Left cardiac atrium (tissue), 4 donors: ENCODE measurements around the gene ARHGEF11. TPM values are rescaled to one million over a fixed set of nuclear protein-coding genes. Genes with fewer than 3 reads are reported as not detected.
"Not testable (repeated sequence)": the region's sequence is repeated elsewhere in the genome, so short reads cannot be mapped to it uniquely, and the experiment has no call there.

ENCODE experiments used
- ATAC-seq, 2 donors: fragments of 200-7000 bp; cut with Tn5 transposase; one replicate each; pipeline ENCODE4 v1.9.1; 2020; ENCODE audit warnings: mild to moderate bottlenecking in 2 of 2, moderate library complexity in 2 of 2
- DNase-seq: peaks from one replicate; pipeline ENCODE4 v3.0.0-alpha.2; 2020
- intact Hi-C, 2 donors: fragments of 100-400 bp; cut with DNase I; formaldehyde crosslinking; loops; one replicate each; pipeline versions ENCODE4 v1.14.1 to v1.15.1; 2022 to 2023
- long read RNA-seq: library from polyadenylated mRNA; unstranded; transcript quantifications from one replicate; pipeline ENCODE4 v2.0.0, GENCODE V29; 2021
- total RNA-seq, 2 donors: library from RNA; stranded (reverse); fragmentation: NEBNext Ultra II Directional; extraction: Animal tissue kit (Norgen Biotek cat#: 25700); gene quantifications; one replicate each; pipeline ENCODE4 v1.2.1, GENCODE V29; 2021
- donor health status: DM: no; HTN: yes; CAD: no.
- donor health status: DM: no; HTN: yes; CAD: no; lungs with severe emphysema.
- donor health status: DM: yes; HTN: yes; CAD: no.
- donor health status: Dilated cardiomyopathy.

Gene ARHGEF11
- total RNA-seq, result 10 to 100 TPM; 25.4 to 27.0 TPM
- long read RNA-seq, result 0 reads

GRCh38 chr1:157045250-157046218, at the start of gene ARHGEF11:
Gene ARHGEF11 (minus strand): TSS chr1:157045742. CDS start chr1:157044330, 1,412 bp downstream.
- intact Hi-C loops, result no loop called here
- peak; percentile 92 for DNase-seq
- peak; percentile 97 to 98 for ATAC-seq

- no peak for DNase-seq
- intact Hi-C loops, result no loop called here
Observed at GRCh38 chr1:157095091-157095490, 49.5 kb upstream of the ARHGEF11 start.

GRCh38 chr1:157092831-157093230, 47.3 kb upstream of the ARHGEF11 start:
- ATAC-seq (peak; percentile 54 to 85), DNase-seq (peak; percentile 67)
- intact Hi-C loops, result no loop called here

More at GRCh38 chr1:157095091-157095490, 49.5 kb upstream of the ARHGEF11 start:
- no peak for ATAC-seq

- ATAC-seq, result no peak
- no peak for DNase-seq
- intact Hi-C loops, result loop anchor here in 1 of 2 donors (2.0 kb wide), 1 partner anchor 63 kb away; no protein-coding TSS in a partner anchor
Observed at GRCh38 chr1:157091668-157092273, 46.2 kb upstream of the ARHGEF11 start.

GRCh38 chr1:157091186-157091585, 45.6 kb upstream of the ARHGEF11 start:
- no peak for DNase-seq
- intact Hi-C loops, result loop anchor here in 1 of 2 donors (2.0 kb wide), 1 partner anchor 64 kb away; no protein-coding TSS in a partner anchor

GRCh38 chr1:157090771-157091170, 45.2 kb upstream of the ARHGEF11 start:
- no peak for ATAC-seq
- intact Hi-C loops, result loop anchor here (1.0 to 2.0 kb wide), 2 partner anchors 64 to 66 kb away; no protein-coding TSS in a partner anchor
- DNase-seq, result no peak

More at GRCh38 chr1:157091186-157091585, 45.6 kb upstream of the ARHGEF11 start:
- ATAC-seq, result no peak

GRCh38 chr1:157090196-157090647, 44.7 kb upstream of the ARHGEF11 start:
- DNase-seq (peak; percentile 89), ATAC-seq (peak; percentile 82 to 89)
- intact Hi-C loops, result loop anchor here (1.0 to 2.0 kb wide), 2 partner anchors 65 to 66 kb away; no protein-coding TSS in a partner anchor

- no peak for ATAC-seq
Observed at GRCh38 chr1:157089789-157090188, 44.2 kb upstream of the ARHGEF11 start.

GRCh38 chr1:157088607-157089006, 43.1 kb upstream of the ARHGEF11 start:
- ATAC-seq (no peak), DNase-seq (no peak)
- intact Hi-C loops, result no loop called here

More at GRCh38 chr1:157089789-157090188, 44.2 kb upstream of the ARHGEF11 start:
- intact Hi-C loops, result loop anchor here (1.0 to 2.0 kb wide), 2 partner anchors 65 to 67 kb away; no protein-coding TSS in a partner anchor
- no peak for DNase-seq

- DNase-seq, result no peak
- intact Hi-C loops, result no loop called here
- no peak for ATAC-seq
Observed at GRCh38 chr1:157087030-157087429, 41.5 kb upstream of the ARHGEF11 start.

GRCh38 chr1:157086299-157086698, 40.8 kb upstream of the ARHGEF11 start:
- DNase-seq (no peak), ATAC-seq (no peak)
- intact Hi-C loops, result no loop called here

- intact Hi-C loops, result no loop called here
- DNase-seq, result no peak
- no peak for ATAC-seq
Observed at GRCh38 chr1:157085421-157085820, 39.9 kb upstream of the ARHGEF11 start.

GRCh38 chr1:157084720-157085119, 39.2 kb upstream of the ARHGEF11 start:
- DNase-seq (no peak), ATAC-seq (no peak)
- intact Hi-C loops, result no loop called here

- intact Hi-C loops, result no loop called here
- no peak for DNase-seq
- no peak for ATAC-seq
Observed at GRCh38 chr1:157081707-157082106, 36.2 kb upstream of the ARHGEF11 start.

- no peak for DNase-seq
- intact Hi-C loops, result no loop called here
- no peak for ATAC-seq
Observed at GRCh38 chr1:157080714-157081113, 35.2 kb upstream of the ARHGEF11 start.

GRCh38 chr1:157077394-157077793, 31.9 kb upstream of the ARHGEF11 start:
- no peak for DNase-seq
- intact Hi-C loops, result loop anchor here in 1 of 2 donors (10.0 kb wide), 1 partner anchor 73 kb away; no protein-coding TSS in a partner anchor
- no peak for ATAC-seq

GRCh38 chr1:157073944-157074685, 28.6 kb upstream of the ARHGEF11 start:
- peak in 1 of 2 donors; percentile 69 for ATAC-seq
- DNase-seq, result peak; percentile 75
- intact Hi-C loops, result loop anchor here in 1 of 2 donors (10.0 kb wide), 1 partner anchor 69 kb away; no protein-coding TSS in a partner anchor

GRCh38 chr1:157069601-157070000, 24.1 kb upstream of the ARHGEF11 start:
- intact Hi-C loops, result no loop called here
- DNase-seq (no peak), ATAC-seq (no peak)

- ATAC-seq, DNase-seq, intact Hi-C loops: not testable (repeated sequence)
Observed at GRCh38 chr1:157059241-157059640, 13.7 kb upstream of the ARHGEF11 start.
